IMR-90 (cell line): ENCODE data around the gene ANO1. TPM values are rescaled to one million over a fixed set of nuclear protein-coding genes. Genes with fewer than 3 reads are reported as not detected.

Source experiments
- ATAC-seq: fragments of 200-7000 bp; cut with Tn5 transposase; 2 replicates; pipeline ENCODE4 v1.9.1; 2020; ENCODE audit warnings: low read depth, mild to moderate bottlenecking, moderate library complexity
- BruUV-seq: library from RNA; stranded (reverse); fragments of 400-500 nt; replicated peaks from 2 replicates; lab custom pipeline; 2021; lab: Mats Ljungman, UMichigan
- CTCF ChIA-PET: fragments of 300-600 bp; formaldehyde crosslinking; extraction: SDS; loops from one replicate; lab custom pipeline; 2021; ENCODE audit warnings: antibody characterized with exemption; lab: Yijun Ruan, JAX
- POLR2A ChIA-PET: fragments of 300-600 bp; sonication (Branson Sonifier 250); formaldehyde crosslinking; loops from one replicate; lab custom pipeline; 2022; ENCODE audit warnings: antibody characterized with exemption; ENCODE audit not compliant: unreplicated experiment; lab: Charles Lee
- DNase-seq: peaks from one replicate; pipeline ENCODE4 v3.0.0; 2013
- H2AFZ ChIP-seq: replicated peaks from 2 replicates; pipeline ENCODE3; 2013; ENCODE audit warnings: low read length, mild to moderate bottlenecking; ENCODE audit not compliant: poor library complexity
- H2AK5ac ChIP-seq: 2 replicates; pipeline ENCODE4 v1.6.1; 2013; ENCODE audit warnings: low read depth, low read length, inconsistent platforms
- H2AK9ac ChIP-seq: replicated peaks from 2 replicates; pipeline ENCODE3; 2013; ENCODE audit warnings: mild to moderate bottlenecking, low read depth, low read length, moderate library complexity; ENCODE audit not compliant: poor library complexity
- H2BK120ac ChIP-seq: 2 replicates; pipeline ENCODE4 v1.6.1; 2013; ENCODE audit warnings: low read depth, low read length, inconsistent platforms
- H2BK15ac ChIP-seq: 3 replicates; pipeline ENCODE4 v1.6.1; 2013; ENCODE audit warnings: low read depth, low read length, inconsistent platforms
- H2BK20ac ChIP-seq: 2 replicates; pipeline ENCODE4 v1.6.1; 2013; ENCODE audit warnings: low read depth, mild to moderate bottlenecking, inconsistent platforms, low read length, moderate library complexity
- H2BK5ac ChIP-seq: 2 replicates; pipeline ENCODE4 v1.6.1; 2013; ENCODE audit warnings: mild to moderate bottlenecking, low read depth, low read length, inconsistent platforms; ENCODE audit not compliant: poor library complexity, severe bottlenecking
- H3K14ac ChIP-seq: replicated peaks from 2 replicates; pipeline ENCODE4 v1.6.1; 2013; ENCODE audit warnings: low read depth, low read length, inconsistent platforms
- H3K18ac ChIP-seq: 2 replicates; pipeline ENCODE4 v1.6.1; 2013; ENCODE audit warnings: low read depth, low read length, control low read depth
- H3K23ac ChIP-seq: 2 replicates; pipeline ENCODE4 v1.6.1; 2013; ENCODE audit warnings: low read depth, low read length, inconsistent platforms
- H3K27ac ChIP-seq: 2 replicates; pipeline ENCODE4 v1.5.1; 2013; ENCODE audit warnings: mild to moderate bottlenecking, control low read depth, low read length; ENCODE audit not compliant: insufficient read depth
- H3K27me3 ChIP-seq: 2 replicates; pipeline ENCODE4 v1.6.1; 2013; ENCODE audit warnings: low read length; ENCODE audit not compliant: control insufficient read depth, insufficient read depth
- H3K36me3 ChIP-seq: 2 replicates; pipeline ENCODE4 v1.6.1; 2013; ENCODE audit warnings: low read length, mixed read lengths; ENCODE audit not compliant: control insufficient read depth, insufficient read depth
- H3K4ac ChIP-seq: 2 replicates; pipeline ENCODE4 v1.6.1; 2013; ENCODE audit warnings: low read depth, low read length, inconsistent platforms
- H3K4me1 ChIP-seq: 2 replicates; pipeline ENCODE4 v1.6.1; 2013; ENCODE audit warnings: low read length, mixed read lengths; ENCODE audit not compliant: control insufficient read depth, insufficient read depth
- H3K4me2 ChIP-seq: 2 replicates; pipeline ENCODE4 v1.6.1; 2013; ENCODE audit warnings: low read depth, mild to moderate bottlenecking, control low read depth, low read length, moderate library complexity
- H3K4me3 ChIP-seq: 2 replicates; pipeline ENCODE4 v1.5.1; 2013; ENCODE audit warnings: low read depth, mild to moderate bottlenecking, control low read depth, low read length, moderate library complexity; ENCODE audit not compliant: insufficient read depth
- H3K56ac ChIP-seq: 2 replicates; pipeline ENCODE4 v1.6.1; 2013; ENCODE audit warnings: low read length, inconsistent platforms; ENCODE audit not compliant: insufficient read depth; ENCODE audit errors: extremely low read depth
- H3K79me1 ChIP-seq, 2 experiments: 2 replicates each; pipeline ENCODE4 v1.6.1; 2013; ENCODE audit warnings: low read length in 2 of 2, inconsistent platforms in 1 of 2, low read depth in 1 of 2
- H3K9ac ChIP-seq: 2 replicates; pipeline ENCODE4 v1.6.1; 2013; ENCODE audit warnings: low read depth, low read length, control low read depth
- H3K9me1 ChIP-seq: 2 replicates; pipeline ENCODE4 v1.6.1; 2013; ENCODE audit warnings: low read length, inconsistent platforms; ENCODE audit not compliant: insufficient read depth
- H3K9me3 ChIP-seq: 2 replicates; pipeline ENCODE4 v1.6.1; 2013; ENCODE audit warnings: low read length; ENCODE audit not compliant: control insufficient read depth, insufficient read depth
- H4K20me1 ChIP-seq: 2 replicates; pipeline ENCODE4 v1.6.1; 2013; ENCODE audit warnings: low read length, inconsistent platforms; ENCODE audit not compliant: insufficient read depth
- H4K5ac ChIP-seq: 2 replicates; pipeline ENCODE4 v1.6.1; 2013; ENCODE audit warnings: mild to moderate bottlenecking, low read depth, low read length, control low read depth
- H4K8ac ChIP-seq, 2 experiments: 2 replicates each; pipeline ENCODE4 v1.6.1; 2013; ENCODE audit warnings: low read depth in 2 of 2, low read length in 2 of 2, control low read depth in 1 of 2, inconsistent platforms in 1 of 2
- H4K91ac ChIP-seq: 2 replicates; pipeline ENCODE4 v1.6.1; 2013; ENCODE audit warnings: low read depth, low read length, inconsistent platforms; ENCODE audit not compliant: insufficient read depth
- BHLHE40 ChIP-seq: fragments of 150-350 bp; IDR thresholded peaks from 2 replicates; pipeline ENCODE4 v1.6.1; 2016; ENCODE audit warnings: mild to moderate bottlenecking, low read depth, low read length
- CEBPB ChIP-seq: IDR thresholded peaks from 2 replicates; pipeline ENCODE4 v1.6.1; 2012; ENCODE audit warnings: low read depth, low read length, improper control_type of control experiment
- CHD1 ChIP-seq: IDR thresholded peaks from 2 replicates; pipeline ENCODE4 v1.6.1; 2012; ENCODE audit warnings: low read depth, low read length, improper control_type of control experiment
- FOS ChIP-seq: fragments of 150-350 bp; IDR thresholded peaks from 2 replicates; pipeline ENCODE4 v1.6.1; 2016; ENCODE audit warnings: low read depth, low read length
- MAFK ChIP-seq: IDR thresholded peaks from 2 replicates; pipeline ENCODE4 v1.6.1; 2012; ENCODE audit warnings: low read depth, low read length, improper control_type of control experiment
- MAZ ChIP-seq: IDR thresholded peaks from 2 replicates; pipeline ENCODE4 v1.6.1; 2012; ENCODE audit warnings: low read depth, mild to moderate bottlenecking, low read length, improper control_type of control experiment, moderate library complexity, borderline replicate concordance
- MXI1 ChIP-seq: IDR thresholded peaks from 2 replicates; pipeline ENCODE4 v1.6.1; 2012; ENCODE audit warnings: low read depth, mild to moderate bottlenecking, low read length, moderate library complexity, borderline replicate concordance
- NFE2L2 ChIP-seq: fragments of 150-350 bp; IDR thresholded peaks from 2 replicates; pipeline ENCODE4 v1.6.1; 2016; ENCODE audit warnings: low read depth, mild to moderate bottlenecking, low read length
- POLR2A ChIP-seq: IDR thresholded peaks from 2 replicates; pipeline ENCODE4 v1.6.1; 2012; ENCODE audit warnings: mild to moderate bottlenecking, low read depth, low read length
- RAD21 ChIP-seq: IDR thresholded peaks from 2 replicates; pipeline ENCODE4 v1.6.1; 2012; ENCODE audit warnings: low read length, improper control_type of control experiment
- RCOR1 ChIP-seq: IDR thresholded peaks from 2 replicates; pipeline ENCODE4 v1.6.1; 2012; ENCODE audit warnings: mild to moderate bottlenecking, low read length, improper control_type of control experiment; ENCODE audit not compliant: insufficient replicate concordance
- RFX5 ChIP-seq: IDR thresholded peaks from 2 replicates; pipeline ENCODE4 v1.8.0; 2012; ENCODE audit warnings: low read depth, mild to moderate bottlenecking, low read length, moderate library complexity
- SMC3 ChIP-seq: fragments of 150-350 bp; IDR thresholded peaks from 2 replicates; pipeline ENCODE4 v1.6.1; 2016; ENCODE audit warnings: low read depth, mild to moderate bottlenecking, antibody characterized with exemption, low read length, moderate library complexity
- WGBS, 2 experiments: methylation state at CpG; one replicate each; pipeline versions ENCODE4 v1.1.5 to v1.1.7; 2013; ENCODE audit warnings: missing lambda C conversion rate in 2 of 2; ENCODE audit not compliant: insufficient read length in 1 of 2; ENCODE audit errors: extremely low coverage in 2 of 2; 5-methylcytosine and 5-hydroxymethylcytosine counted together
- dilution Hi-C: fragments of 300-500 bp; cut with HindIII; formaldehyde crosslinking; loops from one replicate; pipeline ENCODE4 v1.14.3; 2018; ENCODE audit warnings: low sequenced_read_pairs; ENCODE audit not compliant: unreplicated experiment
- in situ Hi-C: fragments of 300-500 bp; cut with MboI; formaldehyde crosslinking; loops from 3 replicates; pipeline ENCODE4 v1.14.3; 2019; ENCODE audit warnings: low sequenced_read_pairs, inconsistent platforms, mixed read lengths
- intact Hi-C: fragments of 100-400 bp; cut with micrococcal nuclease; formaldehyde crosslinking; loops from 2 replicates; pipeline ENCODE4 v1.10.0; 2022
- polyA plus RNA-seq, 3 experiments: library from polyadenylated mRNA; depleted of rRNA; stranded (reverse); fragments of >200 nt; gene quantifications; 2 replicates each; pipeline ENCODE4 v1.2.3, GENCODE V29; 2012; ENCODE audit warnings: low replicate concordance in 1 of 3
- total RNA-seq: library from RNA; depleted of rRNA; stranded (reverse); fragments of >200 nt; gene quantifications from 2 replicates; pipeline ENCODE4 v1.2.3, GENCODE V29; 2012
- TF ChIP-seq, protein P1 (sequence below): fragments of 150-350 bp; IDR thresholded peaks from 2 replicates; pipeline ENCODE4 v1.6.1; 2016; ENCODE audit warnings: low read depth, mild to moderate bottlenecking, low read length, moderate library complexity, borderline replicate concordance
- TF ChIP-seq, protein P2 (sequence below): fragments of 150-350 bp; IDR thresholded peaks from 2 replicates; pipeline ENCODE4 v1.6.1; 2017; ENCODE audit warnings: mild to moderate bottlenecking, antibody characterized with exemption, low read length, low read depth
- TF ChIP-seq, protein P3 (sequence below): conservative IDR thresholded peaks from 2 replicates; pipeline ENCODE4 v1.5.1; 2012; ENCODE audit warnings: mild to moderate bottlenecking, low read depth, low read length, improper control_type of control experiment

ANO1 gene
- total and polyA plus RNA-seq, 2 of the 4 experiments (the other 2 are of a cell fraction), result 4.1 to 10.7 TPM

DNA sequence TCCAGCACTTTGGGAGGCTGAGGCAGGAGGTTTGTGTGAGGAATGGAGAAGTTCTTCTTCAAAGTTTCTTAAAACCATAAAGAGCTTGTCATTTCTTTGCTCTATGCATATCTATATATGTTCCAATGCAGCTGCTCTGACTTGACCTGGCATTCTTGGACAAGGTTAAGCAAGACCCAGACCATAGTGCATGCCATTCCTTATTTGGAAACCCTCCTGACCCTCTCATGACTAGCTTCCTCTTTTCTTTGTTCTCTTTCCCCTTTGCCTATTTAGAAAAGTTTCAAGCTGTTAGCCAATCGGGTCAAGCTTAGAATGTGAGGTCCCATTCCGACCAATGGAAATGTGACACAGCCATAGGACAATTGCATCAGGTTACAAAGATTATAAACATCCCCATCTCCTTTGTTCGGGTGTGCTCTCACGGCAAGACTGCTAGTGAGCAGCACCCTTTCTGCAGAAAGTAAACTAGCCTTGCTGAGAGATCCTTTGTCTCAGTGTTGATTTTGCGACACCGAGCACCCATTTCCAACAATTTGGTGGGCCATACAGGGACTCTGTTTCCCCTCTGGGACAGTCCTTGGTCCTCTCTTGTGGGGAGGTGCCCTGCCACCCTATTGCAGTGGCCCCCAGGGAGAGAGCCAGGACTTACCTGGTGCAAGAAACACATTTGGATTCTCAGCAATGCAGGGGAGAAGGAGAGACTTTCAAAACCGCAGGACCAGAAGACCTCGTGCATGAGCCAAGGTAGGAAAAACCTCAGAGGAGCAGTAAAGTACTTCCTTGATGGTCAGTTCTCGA is 39.9 kb upstream of the ANO1 start:
- POLR2A ChIA-PET, result no interaction called here
- H3K4me1 ChIP-seq, result no peaks in the 10 kb centered on the region

More for the DNA sequence above, 39.9 kb upstream of the ANO1 start:
- no peak overlapping the region for H2BK120ac ChIP-seq
- ATAC-seq, result no peak
- no peak overlapping the region for H4K91ac ChIP-seq
- no peak overlapping the region for H3K18ac ChIP-seq
- no peak overlapping the region for H4K5ac ChIP-seq
- H3K9me1 ChIP-seq, result no peaks in the 10 kb centered on the region
- H4K20me1 ChIP-seq, result no peaks in the 10 kb centered on the region
- DNase-seq, result no peak
- intact Hi-C loops, result no loop called here
- no peak overlapping the region for H3K4me3 ChIP-seq
- H2AK5ac ChIP-seq, result no peak overlapping the region
- no peaks in the 10 kb centered on the region for H3K36me3 ChIP-seq
- dilution Hi-C loops, result no loop called here
- in situ Hi-C loops, result no loop called here
- no peak overlapping the region for H4K8ac ChIP-seq
- H2BK15ac ChIP-seq, result no peak overlapping the region
- H3K9ac ChIP-seq, result no peak overlapping the region
- no peak overlapping the region for H2AK9ac ChIP-seq
- no peak overlapping the region for H3K27ac ChIP-seq
- H3K27me3 ChIP-seq, result no peaks in the 10 kb centered on the region
- TF ChIP-seq MAFK (no peak), BHLHE40 (no peak), SMC3 (no peak), MXI1 (no peak), CEBPB (no peak), NFE2L2 (no peak), FOS (no peak), MAZ (no peak), RCOR1 (no peak), RAD21 (no peak), POLR2A (no peak), RFX5 (no peak), CHD1 (no peak)
- TF ChIP-seq, protein P1, sequence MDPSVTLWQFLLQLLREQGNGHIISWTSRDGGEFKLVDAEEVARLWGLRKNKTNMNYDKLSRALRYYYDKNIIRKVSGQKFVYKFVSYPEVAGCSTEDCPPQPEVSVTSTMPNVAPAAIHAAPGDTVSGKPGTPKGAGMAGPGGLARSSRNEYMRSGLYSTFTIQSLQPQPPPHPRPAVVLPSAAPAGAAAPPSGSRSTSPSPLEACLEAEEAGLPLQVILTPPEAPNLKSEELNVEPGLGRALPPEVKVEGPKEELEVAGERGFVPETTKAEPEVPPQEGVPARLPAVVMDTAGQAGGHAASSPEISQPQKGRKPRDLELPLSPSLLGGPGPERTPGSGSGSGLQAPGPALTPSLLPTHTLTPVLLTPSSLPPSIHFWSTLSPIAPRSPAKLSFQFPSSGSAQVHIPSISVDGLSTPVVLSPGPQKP, result no peak
- TF ChIP-seq, protein P2, sequence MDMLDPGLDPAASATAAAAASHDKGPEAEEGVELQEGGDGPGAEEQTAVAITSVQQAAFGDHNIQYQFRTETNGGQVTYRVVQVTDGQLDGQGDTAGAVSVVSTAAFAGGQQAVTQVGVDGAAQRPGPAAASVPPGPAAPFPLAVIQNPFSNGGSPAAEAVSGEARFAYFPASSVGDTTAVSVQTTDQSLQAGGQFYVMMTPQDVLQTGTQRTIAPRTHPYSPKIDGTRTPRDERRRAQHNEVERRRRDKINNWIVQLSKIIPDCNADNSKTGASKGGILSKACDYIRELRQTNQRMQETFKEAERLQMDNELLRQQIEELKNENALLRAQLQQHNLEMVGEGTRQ, result no peak
- TF ChIP-seq, protein P3, sequence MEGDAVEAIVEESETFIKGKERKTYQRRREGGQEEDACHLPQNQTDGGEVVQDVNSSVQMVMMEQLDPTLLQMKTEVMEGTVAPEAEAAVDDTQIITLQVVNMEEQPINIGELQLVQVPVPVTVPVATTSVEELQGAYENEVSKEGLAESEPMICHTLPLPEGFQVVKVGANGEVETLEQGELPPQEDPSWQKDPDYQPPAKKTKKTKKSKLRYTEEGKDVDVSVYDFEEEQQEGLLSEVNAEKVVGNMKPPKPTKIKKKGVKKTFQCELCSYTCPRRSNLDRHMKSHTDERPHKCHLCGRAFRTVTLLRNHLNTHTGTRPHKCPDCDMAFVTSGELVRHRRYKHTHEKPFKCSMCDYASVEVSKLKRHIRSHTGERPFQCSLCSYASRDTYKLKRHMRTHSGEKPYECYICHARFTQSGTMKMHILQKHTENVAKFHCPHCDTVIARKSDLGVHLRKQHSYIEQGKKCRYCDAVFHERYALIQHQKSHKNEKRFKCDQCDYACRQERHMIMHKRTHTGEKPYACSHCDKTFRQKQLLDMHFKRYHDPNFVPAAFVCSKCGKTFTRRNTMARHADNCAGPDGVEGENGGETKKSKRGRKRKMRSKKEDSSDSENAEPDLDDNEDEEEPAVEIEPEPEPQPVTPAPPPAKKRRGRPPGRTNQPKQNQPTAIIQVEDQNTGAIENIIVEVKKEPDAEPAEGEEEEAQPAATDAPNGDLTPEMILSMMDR, result no peak
- no peak overlapping the region for H2BK5ac ChIP-seq
- 68% methylated on average over 6 of the region's 9 CpGs; no CpG with 5 or more reads in 1 of the 2 experiments for WGBS, 2 experiments
- H3K4me2 ChIP-seq, result no peak overlapping the region
- no TSS peak for BruUV-seq
- no peak overlapping the region for H3K23ac ChIP-seq
- CTCF ChIA-PET, result no interaction called here
- H2AFZ ChIP-seq, result no peak overlapping the region
- H3K4ac ChIP-seq, result no peak overlapping the region
- no peak overlapping the region for H3K14ac ChIP-seq
- H3K56ac ChIP-seq, result no peak overlapping the region
- H3K9me3 ChIP-seq, result peaks cover 42% of the 10 kb centered on the region
- no peak overlapping the region for H2BK20ac ChIP-seq
- no peaks in the 10 kb centered on the region for H3K79me1 ChIP-seq
